ENCODE results near the gene HRH3.

HRH3 gene

DNA sequence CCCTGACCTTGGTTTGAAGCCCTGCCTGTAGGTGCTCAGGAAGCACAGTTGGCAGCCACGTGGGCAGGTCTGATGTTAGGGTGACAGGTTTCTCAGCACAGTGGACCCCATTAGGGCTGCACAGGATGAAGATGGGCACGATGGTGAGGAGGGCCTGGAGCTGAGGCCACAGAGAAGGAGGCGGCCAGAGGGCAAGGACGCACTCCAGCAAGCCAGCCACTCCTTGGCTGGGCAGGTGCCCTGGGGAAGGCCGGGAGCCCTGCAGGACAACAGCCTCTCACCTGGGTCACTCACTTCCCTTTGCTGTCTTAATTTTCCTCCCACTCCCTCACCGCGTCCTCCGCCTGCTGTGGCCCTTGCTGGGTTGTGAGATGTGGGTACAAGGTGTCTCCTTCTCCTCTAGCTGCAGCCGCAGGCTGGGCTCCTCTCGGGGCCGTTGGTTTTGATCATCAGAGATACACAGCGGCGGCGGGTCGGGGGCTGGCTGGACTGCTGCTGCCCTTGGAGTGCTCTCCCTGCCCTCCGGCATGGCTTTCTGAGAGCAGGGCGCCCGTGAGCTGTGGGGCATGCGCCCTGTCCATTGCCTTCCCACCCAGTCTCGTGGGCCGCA lies 23.9 kb upstream of the HRH3 start:
- DNase-seq = no peak

DNA sequence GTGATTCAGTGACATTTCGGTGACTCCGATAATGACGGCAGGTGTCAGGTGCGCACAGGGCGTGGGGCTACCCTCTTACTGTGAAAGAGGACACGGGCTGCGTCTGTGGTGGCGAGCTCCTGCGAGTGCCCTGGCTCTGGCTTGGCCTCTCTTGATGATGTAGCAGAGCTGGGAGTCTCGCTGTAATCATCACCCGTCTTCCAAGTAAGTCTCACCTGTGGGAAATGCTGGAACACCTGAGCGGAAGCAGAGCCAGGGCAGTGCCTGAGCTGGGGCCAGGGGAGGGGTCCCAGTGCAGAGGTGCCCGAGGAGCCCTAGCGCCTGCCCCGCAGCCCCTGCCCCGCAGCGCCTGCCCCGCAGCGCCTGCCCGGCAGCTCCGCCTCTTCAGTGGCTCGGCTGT lies 23.0 kb upstream of the HRH3 start:
- no peak for DNase-seq

DNA sequence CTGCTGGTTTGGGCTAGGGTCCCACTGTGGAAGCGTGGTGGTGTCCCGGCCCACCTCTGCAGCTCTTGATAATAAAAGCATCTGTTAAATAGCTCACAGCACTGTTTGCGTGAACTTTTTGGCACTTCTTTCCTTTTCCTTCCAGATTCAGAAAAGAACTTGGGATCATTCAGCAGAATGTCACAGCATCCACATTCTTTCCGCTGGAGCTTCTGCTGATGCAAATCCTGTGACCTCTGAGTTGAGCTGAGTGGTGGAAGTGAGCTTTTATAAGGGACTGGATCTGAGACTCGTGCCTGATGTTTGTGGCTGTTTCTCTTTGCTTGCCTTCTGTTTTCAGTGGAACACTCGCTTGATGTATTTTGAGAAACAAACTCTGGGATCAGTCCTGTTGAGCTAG lies 22.1 kb upstream of the HRH3 start:
- DNase-seq = no peak

DNA sequence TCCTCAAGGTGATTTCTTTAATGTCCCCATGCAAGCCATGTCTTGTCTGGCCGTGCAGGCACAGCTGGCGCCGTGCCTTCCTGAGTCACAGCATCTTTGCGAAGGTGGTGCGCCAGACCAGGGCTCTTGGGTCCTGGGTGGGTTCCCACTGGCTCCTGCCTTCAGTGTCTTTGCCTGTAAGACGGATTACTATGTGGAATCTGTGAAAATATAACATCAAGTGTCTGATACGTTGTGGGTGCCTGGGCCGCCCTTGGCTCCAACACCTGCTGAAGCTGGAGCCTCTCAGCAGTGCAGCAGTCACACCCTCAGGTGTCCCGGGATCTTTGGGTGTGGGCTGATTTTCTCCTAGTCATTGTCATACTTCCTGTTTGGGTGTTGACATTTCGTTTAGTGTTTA lies 21.4 kb upstream of the HRH3 start:
- no peak for DNase-seq

DNA sequence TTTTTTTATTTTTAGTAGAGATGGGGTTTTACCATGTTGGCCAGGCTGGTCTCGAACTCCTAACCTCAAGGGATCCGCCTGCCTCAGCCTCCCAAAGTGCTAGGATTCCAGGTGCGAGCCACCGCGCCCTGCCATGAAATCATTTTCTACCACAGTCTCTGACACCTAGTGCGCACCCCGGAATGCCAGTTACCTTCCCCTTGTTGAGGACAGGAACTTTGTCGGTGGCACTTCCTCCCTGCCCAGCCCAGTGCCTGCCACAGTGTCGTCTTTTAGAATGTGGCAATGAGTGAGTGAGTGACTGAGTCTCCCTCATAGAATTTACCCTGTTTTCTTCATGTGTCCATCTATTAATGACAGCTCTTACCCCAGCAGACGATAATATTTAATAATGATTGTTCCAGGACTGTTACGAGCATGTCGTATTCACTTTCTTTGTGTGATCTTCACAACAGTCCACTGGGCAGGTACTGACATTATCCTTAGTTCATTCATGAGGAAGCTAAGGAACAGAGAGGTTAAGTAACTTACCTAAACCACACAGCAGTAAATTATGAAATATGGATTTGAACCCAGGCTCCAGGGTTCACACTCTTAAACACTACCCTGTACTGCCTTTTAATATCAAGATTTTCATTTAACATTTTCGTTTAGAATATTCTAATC lies 20.1 kb upstream of the HRH3 start:
- DNase-seq = no peak

DNA sequence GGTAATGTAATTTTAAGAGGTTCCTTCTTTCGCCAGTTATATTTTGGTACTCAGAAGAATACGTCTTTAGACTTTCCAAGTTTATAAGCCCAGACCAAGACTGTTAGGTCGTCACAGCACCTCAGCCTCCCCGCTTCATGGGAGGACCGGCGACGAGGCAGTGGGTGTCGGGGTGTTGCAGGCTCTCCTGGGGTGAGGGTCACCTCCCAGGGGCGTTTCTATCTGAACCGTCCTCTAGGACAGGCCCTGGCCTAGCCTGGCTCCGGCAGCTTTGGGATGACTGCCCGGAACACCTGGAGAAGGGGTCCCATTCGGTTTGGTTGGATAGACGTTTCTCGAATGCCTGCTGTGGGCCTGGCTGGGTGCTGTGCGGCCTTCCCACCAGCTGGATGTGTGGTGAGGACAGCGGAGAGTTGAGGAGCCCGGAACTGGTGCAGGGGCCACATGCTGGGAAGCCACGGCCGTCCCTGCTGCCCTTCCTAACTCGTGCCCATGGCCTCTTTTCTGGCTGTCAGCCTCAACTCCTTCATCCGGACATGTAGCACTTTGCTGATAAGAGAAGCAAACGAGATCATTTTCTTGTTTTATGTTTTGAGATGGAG lies 19.3 kb upstream of the HRH3 start:
- no peak for DNase-seq

DNA sequence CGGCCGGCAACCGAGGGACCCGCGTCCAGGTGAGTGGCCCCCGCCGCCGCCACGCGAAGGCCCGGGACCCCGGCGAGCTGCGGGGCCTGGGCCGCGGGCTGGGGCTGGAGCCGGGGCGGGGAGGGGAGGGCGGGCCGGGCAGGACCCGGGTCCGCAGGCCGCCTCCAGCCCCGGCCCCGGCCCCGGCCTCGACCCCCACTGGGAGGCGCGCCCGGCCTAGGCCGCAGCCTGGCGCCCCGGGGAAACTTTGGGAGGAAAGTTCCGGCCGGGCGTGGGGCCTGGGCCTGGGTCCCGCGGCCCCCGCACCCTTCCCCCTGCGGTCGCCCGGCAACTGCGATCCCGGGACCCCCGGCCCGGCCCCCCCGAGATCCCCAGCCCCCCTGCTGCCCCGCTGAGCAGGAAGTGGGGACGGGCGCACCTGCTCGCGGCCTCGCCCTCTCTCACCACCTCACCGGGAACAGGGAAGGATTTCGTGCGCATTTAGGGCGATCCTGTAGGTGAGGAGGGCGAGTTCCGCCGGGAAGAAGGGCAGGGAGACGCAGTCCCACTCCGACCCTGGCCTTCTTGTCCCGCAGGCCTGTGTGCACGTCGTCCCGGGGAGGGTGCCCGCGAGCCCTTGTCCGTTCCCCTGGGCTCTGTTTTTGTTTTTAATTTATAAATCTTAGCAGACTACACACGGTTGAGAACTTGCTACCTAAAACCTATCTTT lies 18.6 kb upstream of the HRH3 start:
- DNase-seq = peak; percentile 39

DNA sequence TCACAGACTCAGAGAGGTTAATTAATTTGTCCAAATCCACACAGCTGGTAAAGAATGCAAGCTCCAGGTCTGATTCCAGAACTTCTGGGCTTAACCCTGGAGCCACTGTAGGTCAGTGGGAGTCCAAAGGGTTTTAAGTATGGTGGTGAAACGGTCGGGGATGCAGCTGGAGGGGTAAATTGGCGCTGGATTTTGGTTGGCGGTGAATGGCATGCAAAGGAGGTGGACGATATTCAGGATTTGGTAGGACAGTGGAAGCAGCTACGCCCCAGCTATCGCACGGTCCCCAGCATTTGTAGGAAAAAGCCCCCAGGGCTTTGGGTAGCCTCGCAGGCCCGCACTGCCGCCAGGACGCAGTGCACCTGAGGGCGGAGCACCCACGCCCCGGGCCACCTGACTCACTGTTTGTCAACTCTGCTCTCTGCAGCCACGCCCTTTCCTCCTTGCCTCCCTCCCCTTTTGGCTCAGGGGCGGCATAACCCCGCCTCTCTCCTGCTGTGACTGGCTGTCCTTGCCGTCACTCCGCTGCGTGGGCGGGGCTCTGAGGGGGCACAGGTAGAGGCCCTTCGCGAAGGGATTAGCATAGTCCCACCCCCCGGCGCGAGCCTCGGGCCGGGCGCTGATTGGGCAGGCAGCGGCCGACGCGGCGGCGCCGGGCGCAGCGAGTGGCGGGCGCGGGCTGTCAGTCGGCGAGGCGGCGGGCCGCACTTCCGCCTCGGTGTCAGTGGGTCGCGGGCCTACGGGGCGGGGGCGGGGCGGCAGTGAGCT lies 17.9 kb upstream of the HRH3 start, which contains the start of gene OSBPL2:
Gene OSBPL2 (plus strand): TSS at position 721 of the 768 bp plus-strand sequence. CDS start 17,664 bp downstream, outside the sequence.
- DNase-seq = peak; percentile 97

DNA sequence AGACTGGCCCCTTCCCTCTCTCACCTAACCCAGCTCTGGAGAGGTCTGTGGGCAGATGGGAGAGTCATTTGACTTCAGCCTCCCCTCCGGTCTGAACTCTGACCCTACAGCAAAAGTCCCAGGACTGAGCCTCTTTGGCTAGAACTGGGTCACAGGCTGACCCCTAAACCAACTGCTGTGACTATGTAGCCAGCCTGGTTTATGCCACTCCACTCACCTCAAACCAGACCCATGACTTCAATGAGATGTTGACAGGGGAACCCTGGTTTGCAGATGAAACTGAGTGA lies 17.4 kb upstream of the HRH3 start:
- DNase-seq = no peak

DNA sequence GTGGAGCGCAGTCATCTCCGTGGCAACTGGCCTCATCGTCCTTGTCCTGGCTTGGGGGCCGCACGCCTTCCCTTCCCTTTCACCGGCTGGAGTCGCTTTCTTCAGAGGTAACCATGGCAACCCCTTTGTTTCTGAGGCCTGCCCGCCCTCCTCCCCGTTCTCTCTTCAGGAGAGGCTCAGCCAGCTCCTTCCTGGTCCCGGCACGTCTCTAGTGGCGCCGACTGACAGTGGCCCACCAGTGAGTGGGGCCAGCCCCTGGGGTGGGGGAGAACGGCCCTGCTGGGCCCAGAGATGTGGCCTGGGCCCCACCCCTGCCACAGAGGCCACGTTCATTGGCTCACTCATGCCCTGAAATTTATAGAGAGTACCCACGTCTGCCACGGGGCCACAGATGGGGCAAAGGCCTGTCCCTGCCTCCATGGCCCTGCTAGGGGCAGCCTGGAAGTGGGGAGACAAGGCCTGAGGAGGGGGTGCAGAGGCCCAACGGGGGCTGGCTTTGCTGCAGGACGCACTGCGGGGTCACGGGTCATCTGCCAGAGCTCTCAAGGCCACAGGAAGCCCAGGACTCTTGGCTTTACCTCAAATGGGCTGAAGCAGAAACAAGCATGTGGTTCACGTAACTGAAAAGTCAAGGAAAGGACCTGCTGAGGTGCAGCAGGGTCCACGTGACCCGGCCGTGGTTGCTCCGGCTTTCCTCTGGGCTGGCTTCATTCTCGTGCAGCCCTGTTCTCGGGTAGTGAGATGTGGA lies 16.9 kb upstream of the HRH3 start:
- DNase-seq = no peak

DNA sequence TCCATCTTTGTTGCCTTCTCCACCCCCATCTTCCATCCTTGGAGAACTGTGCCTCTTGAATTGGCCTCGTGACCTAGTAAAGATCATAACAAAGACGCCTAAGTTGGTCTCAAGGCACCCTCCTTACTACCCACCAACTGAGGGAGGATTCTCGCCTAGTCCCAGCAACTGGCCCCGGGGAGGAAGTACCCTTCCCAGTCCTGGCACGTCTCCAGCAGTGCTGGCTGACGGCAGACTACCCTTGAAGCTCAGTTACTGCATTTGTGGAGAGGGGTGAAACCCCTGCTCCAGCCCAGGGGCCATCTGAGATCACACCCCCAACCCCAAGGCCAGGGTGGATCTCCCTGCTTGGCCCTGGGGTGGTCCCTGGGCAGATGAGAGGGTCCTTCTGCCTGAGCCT lies 16.1 kb upstream of the HRH3 start:
- DNase-seq = no peak

DNA sequence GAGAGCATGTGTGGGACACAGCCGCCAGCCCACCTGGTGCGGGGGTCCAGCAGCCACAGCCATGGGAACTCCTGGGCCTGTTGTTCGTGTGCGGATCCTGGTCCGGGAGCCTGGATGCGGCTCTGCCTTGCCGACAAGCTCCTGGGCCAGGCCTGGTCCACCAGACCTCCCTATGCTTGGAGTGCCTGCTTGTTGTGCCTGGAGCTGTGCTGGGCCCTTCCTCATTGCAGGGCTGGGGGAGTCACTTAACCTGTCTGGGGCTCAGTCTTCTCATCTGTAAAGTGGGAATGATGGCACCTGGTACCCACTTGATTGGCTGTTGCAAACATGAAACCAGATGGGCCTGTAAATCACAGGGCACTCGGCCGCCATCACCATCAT lies 15.7 kb upstream of the HRH3 start:
- no peak for DNase-seq

DNA sequence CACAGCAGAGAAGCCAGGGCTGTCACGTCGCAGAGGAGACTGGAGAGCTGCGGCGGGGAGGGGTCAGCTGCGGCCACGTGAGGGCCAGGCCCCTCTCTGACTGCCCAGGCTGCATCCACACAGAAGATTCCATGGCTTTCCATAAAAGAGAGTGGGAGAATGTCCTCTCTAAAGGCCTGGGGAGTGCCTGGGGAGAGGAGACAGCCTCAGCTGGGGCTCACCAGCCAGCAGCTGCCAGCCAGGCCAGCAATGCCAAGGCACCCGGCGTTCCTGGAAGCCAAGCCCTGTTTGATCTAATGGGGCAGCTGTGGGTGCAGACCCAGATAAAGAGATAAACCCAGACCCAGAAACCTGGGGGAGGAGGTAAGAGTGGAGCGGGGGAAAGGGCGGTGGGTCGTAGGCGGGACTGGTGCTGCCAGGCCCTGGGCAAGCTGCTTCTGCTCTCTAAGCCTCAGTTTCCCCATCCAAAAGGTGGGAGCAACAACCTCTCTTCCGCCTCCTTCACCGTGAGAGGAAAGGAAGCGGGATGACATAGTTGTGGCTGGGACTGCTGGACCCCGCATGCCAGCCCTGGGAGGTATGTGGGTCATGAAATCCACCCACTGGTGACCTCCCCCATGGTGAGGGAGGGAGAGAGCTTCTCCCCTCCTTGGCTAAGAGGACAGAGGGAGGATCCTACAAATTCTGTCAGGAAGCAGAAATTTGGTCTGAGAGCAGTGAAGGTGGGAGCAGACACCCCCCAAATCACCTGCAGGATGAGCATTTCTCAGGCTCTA lies 15.1 kb upstream of the HRH3 start:
- no peak for DNase-seq

DNA sequence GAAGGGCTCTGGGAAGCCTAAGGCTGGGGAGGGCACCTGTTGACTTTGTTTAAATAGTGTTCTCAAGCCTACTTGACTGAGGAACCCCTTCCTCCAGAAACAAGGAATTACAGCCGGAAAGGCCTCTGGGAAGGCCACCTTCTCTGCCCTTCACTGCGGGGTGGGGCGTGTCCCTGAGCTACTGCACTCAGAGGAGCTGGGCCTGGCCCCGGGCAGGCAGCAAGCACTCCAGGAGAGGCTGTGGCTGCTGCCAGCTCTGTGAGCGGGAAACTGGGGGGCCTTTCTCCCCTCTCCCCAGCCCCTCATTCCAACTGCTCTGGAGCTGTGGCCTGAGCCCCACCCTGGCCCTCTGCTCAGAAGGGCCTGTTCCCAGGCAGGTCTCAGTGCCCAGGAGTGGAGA lies 14.3 kb upstream of the HRH3 start:
- DNase-seq = peak; percentile 15

DNA sequence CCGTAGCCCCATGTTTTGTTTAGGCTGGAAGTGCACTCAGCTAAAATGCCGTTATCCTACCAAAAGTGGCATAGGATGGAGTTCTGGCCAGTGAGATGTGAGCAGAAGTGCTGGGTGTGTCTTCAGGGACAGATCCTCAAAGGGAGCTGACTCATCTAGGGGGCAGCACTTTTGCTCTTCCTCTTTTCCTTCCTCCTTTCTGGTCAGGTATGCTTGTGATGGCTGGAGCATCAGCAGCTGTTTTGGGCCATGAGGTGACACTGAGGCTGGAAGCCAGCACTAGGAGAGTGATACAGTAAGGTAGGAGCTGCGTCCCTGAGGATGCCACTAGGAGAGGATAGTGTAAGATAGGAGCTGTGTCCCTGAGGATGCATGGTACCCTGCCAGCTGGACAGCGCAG lies 13.6 kb upstream of the HRH3 start:
- DNase-seq = no peak

DNA sequence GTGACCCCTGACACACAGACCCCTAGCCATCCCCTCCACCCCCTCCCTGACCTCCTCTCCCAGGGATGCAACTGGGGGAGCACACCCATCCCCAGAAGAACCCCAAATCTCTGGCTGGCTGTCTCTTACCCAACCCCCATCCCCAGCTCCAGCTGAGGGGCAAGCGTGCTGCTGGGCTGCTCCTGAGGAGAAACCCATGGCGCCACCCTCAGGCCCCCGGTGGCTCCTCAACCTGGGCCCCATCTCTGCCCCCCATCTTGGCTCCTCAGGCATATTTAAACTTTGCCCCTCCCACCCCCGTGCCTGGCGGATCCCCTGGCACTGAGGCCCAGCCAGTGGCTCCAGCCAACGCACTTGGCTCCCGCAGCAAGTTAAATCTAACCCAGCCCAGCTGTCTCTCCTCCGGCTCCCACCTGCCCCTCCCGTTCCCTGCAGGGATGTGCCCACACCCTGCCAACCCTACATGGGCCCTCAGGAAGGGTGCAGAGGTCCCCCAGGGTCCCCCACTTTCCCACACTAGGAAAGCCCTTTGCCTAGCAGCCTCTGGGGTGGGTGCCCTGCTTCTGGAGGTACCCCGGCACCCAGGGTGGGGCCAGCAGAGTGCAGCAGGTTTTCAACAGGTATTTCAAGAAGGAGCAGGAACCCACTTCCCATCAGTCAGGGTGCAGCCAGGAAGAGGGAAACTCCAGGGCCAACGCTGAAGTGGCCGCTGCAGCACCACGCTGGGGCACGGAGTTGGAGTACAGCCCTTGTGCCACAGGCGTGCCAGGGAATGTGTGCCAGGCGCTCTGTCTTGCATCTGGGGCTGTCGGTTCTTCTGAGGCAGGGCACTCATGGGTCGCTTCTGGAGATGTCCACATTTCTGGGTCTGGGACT lies 12.9 kb upstream of the HRH3 start:
- no peak for DNase-seq

DNA sequence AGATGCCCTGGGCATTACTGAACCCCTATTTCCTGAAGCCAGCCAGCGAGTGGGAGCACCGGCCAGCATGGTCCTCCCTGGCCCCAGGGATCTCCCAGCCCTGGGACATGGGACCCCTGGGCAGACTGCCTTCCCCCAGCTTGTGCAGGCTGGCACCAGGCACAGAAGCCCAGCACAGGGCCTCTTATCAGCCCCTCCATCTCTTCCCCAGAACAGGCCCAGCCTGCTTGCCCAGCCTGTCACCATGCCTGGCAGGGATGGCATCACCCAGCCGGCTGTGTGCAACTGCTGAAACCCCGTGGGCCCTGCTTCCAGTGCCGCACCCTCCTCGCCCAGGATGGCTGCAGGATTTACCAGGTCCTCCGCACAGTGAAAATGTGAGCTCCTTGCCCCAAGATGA lies 12.1 kb upstream of the HRH3 start:
- no peak for DNase-seq

DNA sequence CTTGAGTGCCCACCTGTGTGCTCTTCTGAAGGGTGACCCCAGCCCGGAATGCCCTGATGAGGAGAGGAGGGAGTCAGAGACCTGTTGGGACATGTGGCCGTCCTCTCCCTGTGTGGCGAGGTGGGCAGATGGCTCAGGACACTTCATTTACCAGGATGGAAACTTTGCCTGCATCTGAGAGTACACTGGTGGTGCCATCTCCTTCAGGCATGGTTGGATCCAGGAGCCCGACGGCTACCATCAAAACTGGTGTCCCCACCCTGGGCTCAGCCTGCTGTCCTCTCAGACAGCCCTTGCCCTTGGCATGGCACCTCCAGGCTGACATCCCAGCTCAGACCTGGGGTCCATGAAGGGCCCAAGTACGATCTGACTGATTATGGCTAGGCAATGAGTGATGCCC lies 11.2 kb upstream of the HRH3 start:
- DNase-seq = no peak

DNA sequence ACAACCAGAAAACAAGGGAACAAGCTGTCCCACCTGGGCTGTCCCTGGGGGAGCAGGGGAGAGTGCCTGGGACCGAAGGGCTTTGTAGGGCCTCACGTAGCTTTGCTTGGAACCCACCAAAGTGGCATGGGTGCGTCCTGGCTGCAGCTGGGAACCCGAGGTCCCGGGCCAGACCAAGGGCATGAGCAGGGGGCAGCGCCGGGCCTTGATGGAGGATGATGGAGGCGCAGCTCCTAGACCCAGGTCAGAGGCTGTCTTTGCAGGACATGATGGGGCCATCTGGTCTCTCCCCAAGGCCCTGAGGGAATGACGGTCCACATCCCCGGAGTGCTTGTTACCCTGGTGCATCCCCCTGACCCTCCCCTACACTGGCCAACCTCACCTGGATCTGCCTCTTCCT lies 10.6 kb upstream of the HRH3 start:
- DNase-seq = no peak

DNA sequence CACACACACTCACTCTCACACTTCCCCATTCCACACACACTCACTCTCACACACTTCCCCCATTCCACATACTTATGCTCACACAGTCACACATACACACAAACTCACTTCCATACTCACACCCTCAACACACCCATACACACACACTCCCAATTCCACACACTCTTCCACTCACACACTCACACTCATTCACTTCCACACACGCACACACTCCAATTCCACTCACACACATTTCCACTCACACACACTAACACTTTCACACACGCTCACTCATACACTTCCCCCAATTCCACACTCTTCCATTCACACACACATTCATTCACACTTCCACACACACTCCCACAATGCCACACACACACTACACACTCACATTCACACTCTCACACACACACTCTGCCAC lies 10.2 kb upstream of the HRH3 start:
- DNase-seq = no peak

DNA sequence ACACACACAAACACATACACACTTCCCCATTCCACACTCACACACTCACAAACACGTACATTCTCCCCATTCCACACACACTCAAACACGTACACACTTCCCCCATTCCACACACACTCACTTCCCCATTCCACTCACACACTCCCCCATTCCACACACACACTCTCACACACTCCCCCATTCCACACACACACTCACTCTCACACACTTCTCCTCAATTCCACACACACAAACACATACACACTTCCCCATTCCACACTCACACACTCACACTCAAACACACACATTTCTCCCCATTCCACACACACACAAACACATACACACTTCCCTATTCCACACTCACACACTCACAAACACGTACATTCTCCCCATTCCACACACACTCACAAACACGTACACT lies 9.6 kb upstream of the HRH3 start:
- no peak for DNase-seq

Data from NCI-H510A (cell line).